Measurements from ENCODE around the gene F2RL3.
"Not testable (repeated sequence)": the region's sequence is repeated elsewhere in the genome, so short reads cannot be mapped to it uniquely, and the experiment has no call there.

The F2RL3 gene

DNA sequence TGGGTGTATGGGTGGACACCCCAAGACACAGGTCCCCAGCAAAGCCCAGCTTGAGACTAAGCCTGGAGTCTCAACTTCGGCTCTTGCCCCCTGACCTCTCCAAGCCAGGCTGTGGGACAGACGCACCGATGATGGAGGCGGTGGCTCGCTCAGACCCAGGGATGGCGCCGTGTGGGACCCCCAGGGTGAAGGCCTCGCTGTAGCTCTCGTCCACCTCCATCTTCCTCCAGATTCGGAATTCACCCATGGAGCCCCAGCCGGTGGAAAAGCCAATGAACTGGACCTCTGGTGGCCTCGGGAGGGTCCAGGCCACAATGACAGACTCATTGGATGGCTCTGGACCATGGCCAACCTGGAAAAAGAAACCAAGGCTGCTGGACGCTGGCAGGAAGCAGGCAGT, 39.1 kb downstream of the F2RL3 start:
- H3K4me3 ChIP-seq (replicated peaks in 1 of 2; ENCODE audit: low read depth in 2 of 2, low read length in 2 of 2), result no peak overlapping the region
- DNase-seq (ENCODE audit: low read depth in 2 of 2), result no peak
- TF ChIP-seq CTCF (IDR thresholded peaks at IDR 0.05; ENCODE audit: low read depth, low read length), result no peak

DNA sequence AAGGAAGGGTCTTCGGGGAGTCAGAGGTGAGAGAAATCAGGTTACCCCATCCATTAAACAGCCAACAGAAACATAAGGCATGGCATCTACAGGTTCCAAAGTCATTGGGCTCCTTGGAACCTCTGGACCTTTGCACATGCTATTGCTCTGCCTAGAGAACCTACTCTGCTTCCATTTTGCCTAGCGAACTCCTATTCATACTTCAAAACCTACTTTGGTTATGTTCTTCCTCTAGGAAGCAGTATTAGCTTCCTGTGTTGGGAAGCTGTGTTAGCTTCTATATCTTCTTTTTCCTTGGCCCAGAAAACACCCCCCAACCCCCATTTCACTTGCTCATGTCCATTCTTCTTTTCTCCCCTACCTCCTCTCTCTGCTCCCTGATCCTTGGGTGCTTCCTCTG, 39.6 kb downstream of the F2RL3 start:
- no peak for TF ChIP-seq CTCF (IDR thresholded peaks at IDR 0.05; ENCODE audit: low read depth, low read length)
- no peak overlapping the region for H3K4me3 ChIP-seq (replicated peaks in 1 of 2; ENCODE audit: low read depth in 2 of 2, low read length in 2 of 2)
- DNase-seq (ENCODE audit: low read depth in 2 of 2), result no peak

GRCh38 chr19:16928916-16929315, 40.1 kb downstream of the F2RL3 start:
- no peak for DNase-seq (ENCODE audit: low read depth in 2 of 2)
- no peak for TF ChIP-seq CTCF (IDR thresholded peaks at IDR 0.05; ENCODE audit: low read depth, low read length)
- no peak overlapping the region for H3K4me3 ChIP-seq (replicated peaks in 1 of 2; ENCODE audit: low read depth in 2 of 2, low read length in 2 of 2)

DNA sequence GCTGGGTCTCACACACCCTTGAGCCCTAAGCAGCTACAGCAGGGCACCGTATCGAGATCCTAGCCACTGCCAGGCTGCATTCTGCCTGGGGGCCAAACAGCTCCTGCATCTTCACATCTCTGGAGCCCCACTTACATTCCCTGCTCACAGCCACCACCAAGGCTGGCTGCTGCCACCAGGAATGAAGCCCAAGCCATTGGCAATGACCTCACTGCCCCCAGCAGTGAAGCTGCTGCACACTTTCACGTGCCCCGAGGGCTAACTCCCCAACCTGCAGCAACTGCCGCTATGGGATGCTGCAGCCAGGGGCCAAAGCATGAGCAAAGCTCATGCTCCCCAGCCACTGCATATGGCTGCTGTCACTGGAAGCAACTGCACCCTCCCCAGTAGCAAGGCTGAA, 42.0 kb downstream of the F2RL3 start:
- TF ChIP-seq CTCF (IDR thresholded peaks at IDR 0.05; ENCODE audit: low read depth, low read length), result no peak
- no peak overlapping the region for H3K4me3 ChIP-seq (replicated peaks in 1 of 2; ENCODE audit: low read depth in 2 of 2, low read length in 2 of 2)
- DNase-seq (ENCODE audit: low read depth in 2 of 2), result no peak

- no peak for DNase-seq (ENCODE audit: low read depth in 2 of 2)
- no peak overlapping the region for H3K4me3 ChIP-seq (replicated peaks in 1 of 2; ENCODE audit: low read depth in 2 of 2, low read length in 2 of 2)
- no peak for TF ChIP-seq CTCF (IDR thresholded peaks at IDR 0.05; ENCODE audit: low read depth, low read length)
Measured at GRCh38 chr19:16931306-16931705, 42.5 kb downstream of the F2RL3 start.

- DNase-seq (ENCODE audit: low read depth in 2 of 2), result no peak
- H3K4me3 ChIP-seq (replicated peaks in 1 of 2; ENCODE audit: low read depth in 2 of 2, low read length in 2 of 2), result no peak overlapping the region
- no peak for TF ChIP-seq CTCF (IDR thresholded peaks at IDR 0.05; ENCODE audit: low read depth, low read length)
Measured at GRCh38 chr19:16934489-16934888, 45.7 kb downstream of the F2RL3 start.

- no peak for TF ChIP-seq CTCF (IDR thresholded peaks at IDR 0.05; ENCODE audit: low read depth, low read length)
- no peak for DNase-seq (ENCODE audit: low read depth in 2 of 2)
- H3K4me3 ChIP-seq (replicated peaks in 1 of 2; ENCODE audit: low read depth in 2 of 2, low read length in 2 of 2), result no peak overlapping the region
Measured at GRCh38 chr19:16936901-16937300, 48.1 kb downstream of the F2RL3 start.

DNA sequence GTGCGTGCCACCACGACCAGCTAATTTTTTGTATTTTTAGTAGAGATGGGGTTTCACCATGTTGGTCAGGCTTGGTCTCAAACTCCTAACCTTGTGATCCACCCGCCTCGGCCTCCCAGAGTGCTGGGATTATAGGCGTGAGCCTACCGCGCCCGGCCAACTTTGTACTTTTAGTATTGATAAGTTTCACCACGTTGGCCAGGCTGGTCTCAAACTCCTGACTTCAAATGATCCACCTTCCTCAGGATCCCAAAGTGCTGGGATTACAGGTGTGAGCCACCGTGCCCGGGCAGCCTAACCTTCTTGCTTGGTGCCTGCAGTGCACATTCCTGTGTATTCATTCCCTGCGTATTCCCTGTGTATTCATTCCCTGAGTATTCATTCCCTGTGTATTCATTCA, 49.0 kb downstream of the F2RL3 start:
- DNase-seq (ENCODE audit: low read depth in 2 of 2); H3K4me3 ChIP-seq (replicated peaks in 1 of 2; ENCODE audit: low read depth in 2 of 2, low read length in 2 of 2): not testable (repeated sequence)

All from cardiac fibroblast (primary cell).